HepG2 (cell line): Measurements from ENCODE around the gene PRTN3. TPM values are rescaled to one million over a fixed set of nuclear protein-coding genes. Genes with fewer than 3 reads are reported as not detected.

ENCODE experiments used
- ATAC-seq: fragments of 200-7000 bp; cut with Tn5 transposase; 3 replicates; pipeline ENCODE4 v1.9.1; 2020; ENCODE audit warnings: mild to moderate bottlenecking, moderate library complexity
- BruUV-seq: library from RNA; stranded (reverse); fragments of 400-500 nt; replicated peaks from 2 replicates; lab custom pipeline; 2021; lab: Mats Ljungman, UMichigan
- CTCF ChIA-PET: fragments of 300-600 bp; formaldehyde crosslinking; extraction: SDS; loops from one replicate; lab custom pipeline; 2021; ENCODE audit warnings: low total read pairs, inconsistent platforms, low intra/inter-chr PET ratio; lab: Yijun Ruan, JAX
- POLR2A ChIA-PET: fragments of 350-600 bp; sonication (Branson Sonifier 250); formaldehyde crosslinking; loops from one replicate; lab custom pipeline; 2020; ENCODE audit warnings: antibody characterized with exemption, inconsistent platforms; lab: Yijun Ruan, JAX
- DNase-seq: peaks from one replicate; pipeline ENCODE4 v3.0.0-alpha.2; 2015; ENCODE audit warnings: low spot score
- FAIRE-seq: peaks from 3 replicates; lab custom pipeline; 2011; peaks lifted over from hg19 to GRCh38; lab: Jason Lieb, UNC
- H2AFZ ChIP-seq: one replicate; pipeline ENCODE4 v1.6.1; 2011; ENCODE audit warnings: low read length, inconsistent platforms
- H3K27ac ChIP-seq: fragments of 300-600 bp; 3 replicates; pipeline ENCODE4 v1.8.0; 2011; ENCODE audit warnings: mixed run types, mild to moderate bottlenecking, mixed read lengths, low read length, inconsistent platforms; ENCODE audit not compliant: insufficient read depth; ENCODE audit errors: extremely low read length
- H3K27me3 ChIP-seq, 2 experiments: fragments of 200-600 bp in 1 of 2; 2 replicates in 1 of 2; 3 replicates in 1 of 2; pipeline versions ENCODE4 v1.6.0 to v1.8.0; 2011; ENCODE audit warnings: low read length in 2 of 2, mild to moderate bottlenecking in 2 of 2, moderate library complexity in 2 of 2, inconsistent platforms in 1 of 2; ENCODE audit not compliant: insufficient read depth in 2 of 2, control insufficient read depth in 1 of 2
- H3K36me3 ChIP-seq, 2 experiments: fragments of 200-600 bp in 1 of 2; replicated peaks in 1 of 2; 2 replicates in 1 of 2; 3 replicates in 1 of 2; pipeline versions ENCODE4 v1.5.1 to v1.8.0; 2011; ENCODE audit warnings: low read length in 2 of 2, inconsistent platforms in 1 of 2; ENCODE audit not compliant: insufficient read depth in 2 of 2, control insufficient read depth in 1 of 2
- H3K4me1 ChIP-seq: 2 replicates; pipeline ENCODE4 v1.5.1; 2012; ENCODE audit warnings: low read length, inconsistent platforms; ENCODE audit not compliant: insufficient read depth
- H3K4me2 ChIP-seq: 2 replicates; pipeline ENCODE4 v1.6.0; 2011; ENCODE audit warnings: low read depth, low read length, inconsistent platforms
- H3K4me3 ChIP-seq, 3 experiments: fragments of 200-600 bp in 1 of 3; sonication (generic), shearing (Covaris generic) in 1 of 3; replicated peaks in 1 of 3; 2 replicates each; pipeline ENCODE4 v1.5.1; 2011 to 2016; ENCODE audit warnings: low read length in 3 of 3, inconsistent platforms in 2 of 3, low read depth in 2 of 3, mild to moderate bottlenecking in 2 of 3, control low read depth in 1 of 3, mixed read lengths in 1 of 3; ENCODE audit not compliant: insufficient read depth in 1 of 3
- H3K79me2 ChIP-seq: one replicate; pipeline ENCODE4 v1.6.1; 2011; ENCODE audit warnings: low read length, inconsistent platforms; ENCODE audit not compliant: insufficient read depth
- H3K9ac ChIP-seq: 2 replicates; pipeline ENCODE4 v1.6.0; 2011; ENCODE audit warnings: mild to moderate bottlenecking, low read depth, low read length, inconsistent platforms; ENCODE audit not compliant: insufficient read depth
- H3K9me3 ChIP-seq: 2 replicates; pipeline ENCODE4 v1.5.1; 2012; ENCODE audit warnings: mild to moderate bottlenecking, low read length
- H4K20me1 ChIP-seq: 2 replicates; pipeline ENCODE4 v1.6.0; 2011; ENCODE audit warnings: inconsistent platforms, mild to moderate bottlenecking, low read length, moderate library complexity; ENCODE audit not compliant: insufficient read depth
- AGO2 ChIP-seq: fragments of 200-400 bp; formaldehyde crosslinking; optimal IDR thresholded peaks from 2 replicates; pipeline ENCODE3; 2017; ENCODE audit warnings: mild to moderate bottlenecking, low read depth, low read length, moderate library complexity
- IKZF1 ChIP-seq: fragments of 450-650 bp; IDR thresholded peaks from 2 replicates; pipeline ENCODE4 v1.7.1; 2016
- RBFOX2 ChIP-seq: fragments of 200-400 bp; formaldehyde crosslinking; IDR thresholded peaks from 2 replicates; pipeline ENCODE4 v1.6.1; 2017; ENCODE audit warnings: low read depth, mild to moderate bottlenecking, low read length
- RFXAP ChIP-seq: sonication (generic); formaldehyde crosslinking; IDR thresholded peaks from 2 replicates; pipeline ENCODE4 v1.4.0; 2020; ENCODE audit warnings: missing genetic modification reagents, borderline replicate concordance
- ZBTB38 ChIP-seq: sonication (generic); formaldehyde crosslinking; IDR thresholded peaks from 2 replicates; pipeline ENCODE4 v1.5.1; 2020; ENCODE audit warnings: mild to moderate bottlenecking, missing genetic modification reagents
- ZNF337 ChIP-seq: sonication (generic); formaldehyde crosslinking; IDR thresholded peaks from 2 replicates; pipeline ENCODE4 v1.5.1; 2020; ENCODE audit warnings: missing genetic modification reagents, low read depth, mild to moderate bottlenecking, borderline replicate concordance
- ZNF761 ChIP-seq: sonication (generic); formaldehyde crosslinking; conservative IDR thresholded peaks from 2 replicates; pipeline ENCODE4 v1.4.0; 2020; ENCODE audit warnings: mild to moderate bottlenecking, missing genetic modification reagents
- ZNF792 ChIP-seq: IDR thresholded peaks from 2 replicates; pipeline ENCODE4 v1.6.1; 2016
- WGBS: methylation state at CpG from one replicate; pipeline ENCODE4 v1.1.6; 2017; ENCODE audit warnings: low lambda C conversion rate; 5-methylcytosine and 5-hydroxymethylcytosine counted together
- in situ Hi-C: cut with HindIII; loops from 2 replicates; pipeline ENCODE4 v1.10.0; 2017; ENCODE audit warnings: low pct_unique_long_range_greater_than_20kb; ENCODE audit not compliant: extremely low pct_ligation_motif_present
- intact Hi-C: fragments of 100-400 bp; cut with micrococcal nuclease; formaldehyde crosslinking; loops from one replicate; pipeline ENCODE4 v1.10.0; 2022; ENCODE audit not compliant: unreplicated experiment
- polyA plus RNA-seq, 8 experiments: library from polyadenylated mRNA; depleted of rRNA in 3 of 8; stranded (reverse) in 7 of 8; unstranded in 1 of 8; fragments of >200 nt; fragmentation: Illumina TruSeq in 4 of 8; extraction: Trizol in 4 of 8; gene quantifications; 2 replicates each; pipeline versions ENCODE4 v1.2.1 to v1.2.3, GENCODE V29; 2011 to 2016; ENCODE audit warnings: low read depth in 4 of 8, missing spikeins in 1 of 8, mixed read lengths in 1 of 8; ENCODE audit not compliant: insufficient read depth in 1 of 8
- total RNA-seq, 5 experiments: library from RNA; depleted of rRNA; stranded (reverse); fragments of >200 nt; fragmentation: Illumina TruSeq; extraction: Trizol; gene quantifications; 2 replicates each; pipeline ENCODE4 v1.2.3, GENCODE V29; 2016; ENCODE audit warnings: low read depth in 1 of 5
- TF ChIP-seq, protein P1 (sequence below), 2 experiments: sonication (generic) in 1 of 2; formaldehyde crosslinking in 1 of 2; IDR thresholded peaks; 2 replicates each; pipeline versions ENCODE4 v1.6.1 to v1.9.0; 2014 to 2022; ENCODE audit warnings: antibody characterized with exemption in 1 of 2, borderline replicate concordance in 1 of 2, inconsistent platforms in 1 of 2, low read depth in 1 of 2, missing genetic modification reagents in 1 of 2

The PRTN3 gene
- total and polyA plus RNA-seq, 2 of the 13 experiments (the other 11 are each of a cell fraction or from before 2014, with no cell fraction given), result not detected

- Histone ChIP-seq H3K4me1 (peaks cover 9% of the 10 kb centered on the region), H3K4me3 (no peak overlapping the region), H3K79me2 (no peaks in the 10 kb centered on the region), H3K36me3 (peaks cover 24 to 42% of the 10 kb centered on the region in 2 experiments; a peak in 4 of 5 replicates), H4K20me1 (no peaks in the 10 kb centered on the region; the same call in 1 of the 2 replicates), H3K27ac (no peak overlapping the region), H2AFZ (no peak overlapping the region), H3K9ac (no peak overlapping the region), H3K9me3 (no peaks in the 10 kb centered on the region), H3K4me2 (no peak overlapping the region), H3K27me3 (no peaks in the 10 kb centered on the region)
- 98% methylated on average over 47 of the region's 64 CpGs for WGBS
- ChIA-PET CTCF (no interaction called here), POLR2A (no interaction called here)
- intact Hi-C loops, result no loop called here
- in situ Hi-C loops, result no loop called here
- ATAC-seq (no peak), DNase-seq (no peak), FAIRE-seq (no peak)
- no TSS peak for BruUV-seq
- TF ChIP-seq, protein P1, sequence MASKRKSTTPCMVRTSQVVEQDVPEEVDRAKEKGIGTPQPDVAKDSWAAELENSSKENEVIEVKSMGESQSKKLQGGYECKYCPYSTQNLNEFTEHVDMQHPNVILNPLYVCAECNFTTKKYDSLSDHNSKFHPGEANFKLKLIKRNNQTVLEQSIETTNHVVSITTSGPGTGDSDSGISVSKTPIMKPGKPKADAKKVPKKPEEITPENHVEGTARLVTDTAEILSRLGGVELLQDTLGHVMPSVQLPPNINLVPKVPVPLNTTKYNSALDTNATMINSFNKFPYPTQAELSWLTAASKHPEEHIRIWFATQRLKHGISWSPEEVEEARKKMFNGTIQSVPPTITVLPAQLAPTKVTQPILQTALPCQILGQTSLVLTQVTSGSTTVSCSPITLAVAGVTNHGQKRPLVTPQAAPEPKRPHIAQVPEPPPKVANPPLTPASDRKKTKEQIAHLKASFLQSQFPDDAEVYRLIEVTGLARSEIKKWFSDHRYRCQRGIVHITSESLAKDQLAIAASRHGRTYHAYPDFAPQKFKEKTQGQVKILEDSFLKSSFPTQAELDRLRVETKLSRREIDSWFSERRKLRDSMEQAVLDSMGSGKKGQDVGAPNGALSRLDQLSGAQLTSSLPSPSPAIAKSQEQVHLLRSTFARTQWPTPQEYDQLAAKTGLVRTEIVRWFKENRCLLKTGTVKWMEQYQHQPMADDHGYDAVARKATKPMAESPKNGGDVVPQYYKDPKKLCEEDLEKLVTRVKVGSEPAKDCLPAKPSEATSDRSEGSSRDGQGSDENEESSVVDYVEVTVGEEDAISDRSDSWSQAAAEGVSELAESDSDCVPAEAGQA (IDR thresholded peaks at IDR 0.05; ENCODE audit: low read depth), result no peak
- TF ChIP-seq, protein P1 (CRISPR knock-in tag; IDR thresholded peaks at IDR 0.05; ENCODE audit: borderline replicate concordance), result no peak
- TF ChIP-seq AGO2 (peak; percentile 78), RBFOX2 (peak; percentile 68), ZNF792 (CRISPR knock-in tag) (no peak), IKZF1 (no peak), ZNF761 (CRISPR knock-in tag) (no peak), ZBTB38 (CRISPR knock-in tag) (0 out of 2 replicates have a peak, but pooled peaks have one; percentile 16), RFXAP (no peak), ZNF337 (CRISPR knock-in tag) (no peak)
These were observed 44.9 kb downstream of the PRTN3 start for GRCh38 chr19:885536-886224.
